Amygdala (tissue), 56 donors: ENCODE results near the gene GRAMD4.

Experiments
- DNase-seq, 56 donors: peaks; one replicate each; lab custom pipeline; 2025; lab: John Stamatoyannopoulos, UW

GRAMD4 gene

DNA sequence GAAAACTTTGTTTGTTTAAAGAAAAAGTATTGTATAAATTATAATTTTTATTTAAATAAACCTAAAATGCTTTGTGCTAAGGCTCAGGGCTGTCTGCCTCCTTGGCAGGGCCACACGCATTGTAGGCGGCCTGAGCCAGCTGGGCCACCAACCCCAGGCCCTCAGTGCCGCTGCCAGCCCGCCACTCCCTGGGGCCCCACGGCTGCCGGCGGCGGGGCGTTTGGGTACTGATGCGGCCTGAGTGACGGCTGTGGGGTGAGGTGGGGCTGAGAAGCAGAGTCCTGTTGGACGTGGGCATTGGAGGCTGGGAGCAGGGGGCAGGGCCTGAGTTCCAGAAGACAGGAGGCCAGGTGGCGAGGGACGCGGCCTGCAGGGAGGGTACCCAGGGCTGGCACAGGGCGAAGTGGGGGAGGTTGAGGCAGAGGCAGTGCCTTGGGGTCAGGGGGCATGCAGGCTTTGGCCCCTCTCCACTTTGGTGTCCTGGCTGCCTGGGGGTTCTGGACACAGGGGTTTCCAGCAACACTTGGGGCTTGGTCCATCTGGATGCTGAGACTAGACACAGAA lies 59.6 kb downstream of the GRAMD4 start:
- DNase-seq = peak in 1 of 56 donors; percentile 19

- DNase-seq = no peak
Measured at GRCh38 chr22:46681010-46681409, 60.8 kb downstream of the GRAMD4 start.

GRCh38 chr22:46682011-46682731 lies 62.0 kb downstream of the GRAMD4 start:
- DNase-seq = no peak

- DNase-seq = no peak
Measured at GRCh38 chr22:46684706-46685105, 64.5 kb downstream of the GRAMD4 start.

DNA sequence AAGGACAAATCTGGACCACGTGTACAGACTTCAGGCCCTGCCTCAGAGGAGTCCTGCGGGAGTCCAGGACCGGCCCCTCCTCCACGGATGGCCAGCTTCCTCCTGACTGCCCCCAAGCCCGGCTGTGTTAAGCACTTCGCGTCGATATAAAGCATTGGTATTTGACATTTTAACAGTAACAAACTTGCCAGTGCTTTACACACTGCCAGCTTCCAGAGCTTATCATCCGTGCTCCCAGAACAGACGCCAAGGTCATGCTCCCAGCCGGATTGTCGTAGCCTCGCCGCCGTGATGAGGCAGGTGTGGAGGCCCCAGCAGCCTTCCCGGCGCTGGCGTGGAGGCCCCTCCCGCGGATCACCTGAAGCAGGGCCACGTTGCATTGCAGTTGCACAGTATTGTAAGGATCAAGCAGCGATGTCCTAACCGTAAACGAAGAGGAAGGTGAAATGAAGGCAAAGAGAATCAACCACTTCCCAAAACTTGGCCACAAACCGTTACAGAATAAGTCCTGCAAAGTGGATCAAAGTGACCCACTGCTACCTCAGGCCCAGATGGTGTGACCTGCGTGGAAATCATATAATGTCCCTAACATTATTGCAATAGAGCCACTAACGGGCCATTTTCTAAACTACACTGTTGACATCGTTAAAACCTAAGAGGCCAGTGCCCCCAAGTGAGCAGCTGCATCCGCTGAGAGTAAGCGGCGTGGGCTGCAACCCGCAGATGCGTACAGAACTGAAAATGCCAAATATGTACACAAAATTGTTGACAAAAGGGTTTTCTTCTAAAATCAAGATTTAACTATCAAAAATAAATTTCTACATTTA lies 66.2 kb downstream of the GRAMD4 start:
- no peak for DNase-seq

DNA sequence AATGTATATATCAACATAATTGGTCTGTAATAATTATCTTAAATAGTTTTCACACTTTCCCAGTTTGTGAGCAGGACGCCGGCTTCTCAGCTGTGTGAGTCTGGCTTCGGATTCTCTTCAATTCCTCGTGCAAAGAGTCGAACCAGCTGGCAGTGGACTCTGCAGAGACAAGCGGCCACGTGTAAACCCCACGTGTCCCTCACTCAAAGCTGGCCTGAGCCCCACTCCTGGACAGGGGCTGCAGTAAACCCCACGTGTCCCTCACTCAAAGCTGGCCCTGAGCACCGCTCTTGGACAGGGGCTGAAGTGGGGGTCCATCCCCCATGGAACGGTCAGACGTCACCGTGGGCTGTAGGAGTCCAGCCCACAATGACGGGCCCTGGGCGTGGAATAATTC lies 66.9 kb downstream of the GRAMD4 start:
- peak in 2 of 56 donors; percentile 10 to 19 for DNase-seq

DNA sequence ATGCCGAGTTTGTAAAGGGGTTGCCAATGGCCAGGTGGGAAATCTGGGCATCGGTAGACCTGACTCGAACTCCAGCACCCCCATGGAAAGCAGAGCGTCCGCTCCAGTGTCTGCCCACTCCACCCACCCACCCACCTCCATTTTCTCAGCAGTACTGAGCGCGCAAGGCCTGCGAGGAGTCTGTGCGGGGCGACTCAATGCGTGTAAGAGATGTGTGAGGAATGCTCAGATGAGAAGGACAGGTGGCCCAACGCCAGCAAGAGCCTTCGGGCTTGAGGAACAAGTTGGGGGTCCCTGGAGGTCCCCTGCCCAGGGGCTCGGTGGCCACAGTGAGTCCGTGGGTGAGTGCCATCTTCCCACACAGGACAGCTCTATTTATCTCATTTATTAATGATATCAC lies 67.3 kb downstream of the GRAMD4 start:
- DNase-seq = no peak

- peak in 1 of 56 donors; percentile 19 for DNase-seq
Measured at GRCh38 chr22:46688949-46689348, 68.8 kb downstream of the GRAMD4 start.

DNA sequence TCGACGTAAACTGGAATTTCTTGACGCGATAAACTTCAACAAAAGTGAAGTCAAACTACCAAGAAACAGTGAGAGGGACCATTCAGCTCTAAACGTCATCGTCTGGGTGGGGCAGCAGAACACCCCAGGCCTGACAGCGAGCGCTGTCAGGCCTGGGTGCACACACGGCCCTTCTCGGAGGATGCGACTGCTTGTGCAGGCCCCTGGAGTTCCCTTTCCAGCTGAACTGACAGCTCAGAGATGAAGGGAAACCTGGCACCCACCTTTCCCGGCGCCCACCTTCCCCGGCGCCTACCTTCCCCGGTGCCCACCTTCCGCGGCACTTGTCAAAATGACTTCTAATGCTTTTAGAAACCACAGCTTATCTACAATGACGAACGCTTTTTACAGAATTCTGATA lies 70.0 kb downstream of the GRAMD4 start:
- DNase-seq = no peak

GRCh38 chr22:46691571-46691970 lies 71.4 kb downstream of the GRAMD4 start:
- no peak for DNase-seq

DNA sequence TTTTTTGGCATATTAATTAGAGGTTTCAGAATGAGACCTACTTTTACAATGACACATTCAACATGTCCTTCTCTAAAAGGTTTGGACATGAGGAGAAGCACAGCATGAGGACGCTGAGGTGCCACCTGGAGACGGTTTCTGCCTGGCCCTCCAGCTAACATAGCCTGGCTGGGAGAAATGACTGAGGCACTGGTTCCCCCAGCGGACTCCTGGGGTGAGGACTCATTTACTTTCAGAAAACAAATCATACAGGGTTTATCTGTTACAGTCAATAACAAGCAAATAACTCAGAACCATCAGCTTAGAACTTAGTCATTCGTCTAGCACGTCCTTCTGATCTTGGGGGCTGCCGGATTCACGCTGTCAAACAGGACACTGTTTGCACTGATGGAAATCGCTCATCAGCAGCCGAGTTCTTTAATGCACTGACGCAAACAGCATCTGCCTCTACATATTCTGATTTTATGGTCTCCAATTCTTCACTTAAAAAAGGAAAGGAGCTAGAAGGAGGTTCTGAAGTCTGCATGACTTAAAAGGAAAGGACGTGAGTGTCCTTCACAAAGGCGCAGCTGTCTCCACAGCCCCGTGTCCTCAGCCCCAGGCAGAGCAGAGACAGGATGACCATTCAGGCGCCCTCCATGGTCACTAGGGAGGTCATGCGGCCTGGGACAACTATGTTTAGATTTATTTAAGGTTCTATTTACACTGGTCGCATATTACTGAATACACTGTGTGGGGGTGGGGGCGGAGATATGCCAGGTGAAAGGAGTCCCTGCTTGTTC lies 73.6 kb downstream of the GRAMD4 start:
- DNase-seq = peak in 2 of 56 donors; percentile 24 to 42

- no peak for DNase-seq
Measured at GRCh38 chr22:46694416-46695170, 74.4 kb downstream of the GRAMD4 start.

DNA sequence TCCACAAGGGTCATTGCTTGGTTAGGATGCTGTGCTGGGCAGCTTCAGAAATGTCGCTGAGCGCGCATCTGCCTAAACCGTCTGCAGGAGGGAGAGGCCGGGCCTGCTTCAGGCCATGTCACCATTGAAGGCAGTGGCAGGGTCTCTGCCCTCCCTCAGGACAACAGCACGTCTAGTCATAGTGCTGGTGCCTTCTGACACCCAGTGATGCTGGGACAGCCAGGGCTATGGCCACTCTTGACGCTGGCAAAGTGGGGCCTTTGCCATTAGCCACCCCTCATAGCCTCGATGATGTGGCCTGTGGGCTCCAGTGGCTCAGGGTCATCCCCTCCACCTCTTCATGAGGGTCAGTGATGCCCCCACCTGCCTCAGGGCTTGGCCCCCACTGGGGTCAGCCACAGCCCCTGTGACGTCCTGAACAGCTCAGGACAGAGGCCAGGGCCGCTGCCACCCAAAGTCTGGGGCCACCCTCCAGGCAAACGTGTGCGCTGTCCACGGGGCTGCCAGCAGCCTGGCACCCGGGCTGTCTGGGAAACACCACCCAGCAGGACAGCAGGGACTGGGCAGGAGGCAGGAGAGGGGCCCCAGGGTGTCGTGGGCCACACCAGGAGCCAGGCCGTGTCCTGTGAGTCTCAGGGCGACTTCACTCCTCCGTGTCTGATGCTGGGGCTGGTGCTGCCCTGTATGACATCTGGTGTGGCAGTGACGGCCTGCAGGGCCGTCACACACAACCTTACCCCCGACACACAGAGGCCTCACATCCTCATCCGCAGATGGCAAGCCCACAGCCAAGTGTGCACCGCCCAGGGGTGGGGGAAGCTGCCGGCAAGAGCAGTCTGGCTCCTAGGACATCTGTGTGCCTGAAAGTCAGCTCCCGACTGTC lies 75.4 kb downstream of the GRAMD4 start:
- no peak for DNase-seq

GRCh38 chr22:46696229-46696518 lies 76.0 kb downstream of the GRAMD4 start:
- DNase-seq = no peak

GRCh38 chr22:46696614-46697013 lies 76.4 kb downstream of the GRAMD4 start:
- no peak for DNase-seq

DNA sequence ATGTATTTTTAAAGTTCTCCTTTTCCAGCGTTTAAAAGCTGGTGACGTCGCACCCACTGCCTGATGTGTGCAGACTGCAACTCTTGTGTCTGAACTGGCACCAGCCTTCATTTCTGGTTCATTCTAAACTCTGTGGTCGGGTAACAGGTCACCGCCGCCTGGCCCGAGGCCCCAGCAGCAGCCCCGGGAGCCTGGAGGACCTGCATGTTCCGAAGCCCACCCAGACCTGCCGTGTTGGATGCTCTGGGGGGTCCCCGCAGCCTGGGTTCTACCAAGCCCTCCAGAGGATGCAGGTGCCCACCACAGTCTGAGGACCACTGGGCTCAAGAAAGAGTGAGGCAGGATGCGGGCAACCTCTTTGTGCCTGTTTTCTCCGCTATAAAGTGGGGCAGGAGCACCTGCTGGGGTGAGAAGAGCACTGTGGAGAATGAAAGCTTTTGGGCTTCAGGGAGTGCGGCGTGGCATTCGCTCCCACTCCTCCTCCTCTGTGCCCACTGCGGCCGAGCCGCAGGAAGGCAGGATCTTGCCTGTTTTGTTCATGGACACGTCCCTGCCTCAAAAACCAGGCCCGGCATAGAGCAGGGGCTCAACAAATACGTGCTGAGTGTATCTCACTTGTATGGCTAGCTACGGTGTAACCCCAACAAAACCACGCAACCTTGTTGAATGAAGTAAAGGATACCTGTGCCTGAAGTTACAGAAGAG lies 77.8 kb downstream of the GRAMD4 start:
- no peak for DNase-seq

DNA sequence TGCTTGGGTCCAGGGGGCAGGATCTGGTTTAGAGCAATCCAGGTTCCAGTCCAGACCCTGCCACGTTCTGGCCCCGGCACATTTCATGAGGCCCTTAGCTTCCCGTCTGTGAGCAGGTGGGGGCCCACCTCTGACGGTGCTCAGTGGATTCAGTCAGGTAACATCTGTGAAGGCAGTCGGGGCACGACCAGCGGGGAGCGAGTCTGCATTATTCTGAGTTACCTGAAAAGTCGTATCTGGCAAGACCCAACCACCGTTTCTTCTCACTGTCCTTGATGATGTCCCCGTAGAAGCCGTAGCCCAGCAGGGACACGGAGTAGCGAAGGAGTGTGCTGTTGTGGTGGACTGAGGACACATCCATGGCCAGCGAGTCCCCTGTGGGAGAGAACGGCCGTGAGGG lies 78.9 kb downstream of the GRAMD4 start:
- DNase-seq = no peak

GRCh38 chr22:46701262-46701661 lies 81.1 kb downstream of the GRAMD4 start:
- no peak for DNase-seq
